C4-2B (cell line): ENCODE results near the gene GPR153.

Experiments used
- H3K27ac ChIP-seq: fragments of 450-650 bp; 2 replicates; pipeline ENCODE4 v1.5.1; 2017
- CTCF ChIP-seq: fragments of 450-650 bp; conservative IDR thresholded peaks from 2 replicates; pipeline ENCODE4 v1.5.1; 2017; ENCODE audit warnings: mild to moderate bottlenecking
- ZFX ChIP-seq: fragments of 450-650 bp; IDR thresholded peaks from 2 replicates; pipeline ENCODE4 v1.6.1; 2017

GPR153 gene

GRCh38 chr1:6243993-6244392 lies 16.9 kb downstream of the GPR153 start, which contains the start of gene HES3:
HES3 (plus strand) TSS chr1:6244179; CDS start chr1:6244366, 187 bp downstream.
- H3K27ac ChIP-seq, result no peak within 1 kb of the TSS
- TF ChIP-seq CTCF (no peak), ZFX (no peak)

GRCh38 chr1:6243053-6243834 lies 17.7 kb downstream of the GPR153 start:
- H3K27ac ChIP-seq, result no peak overlapping the region
- TF ChIP-seq CTCF (no peak), ZFX (no peak)

- H3K27ac ChIP-seq, result no peak overlapping the region
These were observed 18.8 kb downstream of the GPR153 start for GRCh38 chr1:6241887-6242740.

GRCh38 chr1:6241107-6241886 lies 19.6 kb downstream of the GPR153 start:
- H3K27ac ChIP-seq, result no peak overlapping the region
- no peak for TF ChIP-seq CTCF
- no peak for TF ChIP-seq ZFX

More at GRCh38 chr1:6241887-6242740, 18.8 kb downstream of the GPR153 start:
- TF ChIP-seq ZFX (no peak), CTCF (no peak)

- no peak overlapping the region for H3K27ac ChIP-seq
- no peak for TF ChIP-seq ZFX
- TF ChIP-seq CTCF, result no peak
These were observed 20.7 kb downstream of the GPR153 start for GRCh38 chr1:6239950-6240768.

GRCh38 chr1:6239213-6239752 lies 21.6 kb downstream of the GPR153 start:
- TF ChIP-seq CTCF, result no peak
- TF ChIP-seq ZFX, result no peak
- no peak overlapping the region for H3K27ac ChIP-seq
